ENCODE results near the gene TBC1D14.

The TBC1D14 gene

GRCh38 chr4:7003176-7003878 is 93.7 kb downstream of the TBC1D14 start:
- DNase-seq = no peak

DNA sequence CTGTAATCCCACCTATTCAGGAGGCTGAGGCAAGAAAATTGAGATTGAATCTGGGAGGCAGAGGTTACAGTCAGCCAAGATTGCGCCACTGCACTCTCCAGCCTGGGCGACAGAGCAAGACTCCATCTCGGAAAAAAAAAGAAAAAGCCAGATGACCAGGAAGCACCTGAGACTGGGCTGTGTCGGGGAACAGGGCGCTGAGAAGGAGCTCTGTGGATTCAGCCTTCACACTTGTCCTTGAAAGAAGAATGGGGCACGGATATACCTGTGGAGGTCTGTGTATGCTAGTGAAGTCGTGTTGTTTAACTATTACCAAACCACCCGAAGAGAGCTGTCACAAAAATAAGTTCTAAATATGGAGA is 94.2 kb downstream of the TBC1D14 start:
- no peak for DNase-seq

- DNase-seq = no peak
Measured at GRCh38 chr4:7004331-7004730, 94.7 kb downstream of the TBC1D14 start.

DNA sequence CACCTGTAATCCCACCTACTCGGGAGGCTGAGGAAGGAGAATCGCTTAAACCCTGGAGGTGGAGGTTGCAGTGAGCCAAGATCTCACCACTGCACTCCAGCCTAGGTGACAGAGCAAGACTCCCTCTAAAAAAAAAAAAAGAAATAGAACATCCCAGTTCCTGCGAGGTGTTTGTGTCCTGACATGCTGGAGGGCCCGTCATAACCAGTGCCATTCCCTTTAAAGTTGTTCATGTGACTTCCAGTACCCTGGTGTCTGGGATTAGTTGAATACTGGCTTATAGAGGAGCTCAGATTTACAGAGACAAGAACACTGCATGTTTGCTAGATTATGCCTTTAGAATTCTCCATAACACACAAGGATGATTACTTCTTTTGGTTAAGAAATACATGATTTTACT is 95.9 kb downstream of the TBC1D14 start:
- DNase-seq = no peak

DNA sequence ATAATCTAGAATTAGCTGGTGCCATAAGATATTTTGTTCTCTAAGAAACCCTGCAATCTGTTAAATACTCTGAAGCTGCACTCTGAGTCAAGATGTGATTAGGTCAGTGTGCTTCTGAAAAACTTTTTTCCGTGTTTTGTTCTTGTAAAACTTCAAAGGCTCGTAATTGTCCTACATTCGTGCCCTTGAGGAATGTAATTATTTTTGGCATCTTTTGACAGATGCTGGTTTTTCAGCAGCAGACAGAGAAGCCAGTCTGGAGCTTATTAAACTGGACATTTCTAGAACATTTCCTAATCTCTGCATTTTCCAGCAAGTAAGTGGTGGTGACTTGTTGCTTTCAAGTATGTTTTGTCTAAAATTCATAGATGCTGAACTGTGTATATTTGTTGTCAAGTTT is 96.8 kb downstream of the TBC1D14 start:
- no peak for DNase-seq

- DNase-seq = no peak
Measured at GRCh38 chr4:7007142-7007907, 97.7 kb downstream of the TBC1D14 start.

DNA sequence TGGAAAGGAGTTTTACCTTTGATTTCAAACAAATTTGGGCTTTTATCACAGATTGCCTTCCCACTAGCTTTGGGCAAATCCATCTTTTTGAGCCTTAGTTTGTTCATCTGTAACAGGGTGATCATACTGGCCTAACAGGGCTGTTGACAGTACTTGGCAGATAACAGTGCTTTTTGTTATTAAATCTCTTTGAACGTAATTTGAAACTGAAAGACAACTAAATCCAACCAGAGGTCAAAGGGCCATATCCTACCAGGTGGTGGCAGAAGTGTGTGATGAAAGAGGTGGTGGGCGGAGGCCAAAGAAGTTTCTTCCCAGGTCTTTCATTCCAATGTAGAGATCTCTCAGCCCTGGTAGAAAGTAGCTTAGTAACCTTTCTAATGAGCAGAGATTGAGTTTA is 98.3 kb downstream of the TBC1D14 start:
- no peak for DNase-seq

DNA sequence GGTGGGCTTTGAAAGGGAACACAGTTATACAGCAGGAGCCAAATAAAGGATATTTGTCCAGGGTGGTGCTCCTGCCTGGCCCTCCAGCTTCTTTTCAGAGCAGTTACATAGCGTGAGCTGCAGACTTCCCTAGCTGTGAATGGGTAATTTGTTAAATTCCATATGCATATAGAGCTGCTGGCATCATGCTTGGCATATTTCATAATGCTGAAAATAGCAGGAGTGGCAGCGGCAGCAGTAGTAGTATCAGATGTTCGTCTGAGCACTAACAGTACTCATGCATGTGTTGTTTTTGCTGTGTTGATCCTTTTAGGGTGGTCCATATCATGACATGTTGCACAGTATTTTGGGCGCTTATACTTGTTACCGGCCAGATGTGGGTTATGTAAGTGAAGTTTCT is 99.9 kb downstream of the TBC1D14 start:
- DNase-seq = no peak

GRCh38 chr4:7013175-7013574 is 103.5 kb downstream of the TBC1D14 start:
- DNase-seq = no peak

- DNase-seq = no peak
Measured at GRCh38 chr4:7014815-7015214, 105.2 kb downstream of the TBC1D14 start.

- DNase-seq = no peak
Measured at GRCh38 chr4:7015383-7016035, 105.9 kb downstream of the TBC1D14 start.

GRCh38 chr4:7016086-7016485 is 106.5 kb downstream of the TBC1D14 start:
- DNase-seq = no peak

- DNase-seq = no peak
Measured at GRCh38 chr4:7016512-7016911, 106.9 kb downstream of the TBC1D14 start.

DNA sequence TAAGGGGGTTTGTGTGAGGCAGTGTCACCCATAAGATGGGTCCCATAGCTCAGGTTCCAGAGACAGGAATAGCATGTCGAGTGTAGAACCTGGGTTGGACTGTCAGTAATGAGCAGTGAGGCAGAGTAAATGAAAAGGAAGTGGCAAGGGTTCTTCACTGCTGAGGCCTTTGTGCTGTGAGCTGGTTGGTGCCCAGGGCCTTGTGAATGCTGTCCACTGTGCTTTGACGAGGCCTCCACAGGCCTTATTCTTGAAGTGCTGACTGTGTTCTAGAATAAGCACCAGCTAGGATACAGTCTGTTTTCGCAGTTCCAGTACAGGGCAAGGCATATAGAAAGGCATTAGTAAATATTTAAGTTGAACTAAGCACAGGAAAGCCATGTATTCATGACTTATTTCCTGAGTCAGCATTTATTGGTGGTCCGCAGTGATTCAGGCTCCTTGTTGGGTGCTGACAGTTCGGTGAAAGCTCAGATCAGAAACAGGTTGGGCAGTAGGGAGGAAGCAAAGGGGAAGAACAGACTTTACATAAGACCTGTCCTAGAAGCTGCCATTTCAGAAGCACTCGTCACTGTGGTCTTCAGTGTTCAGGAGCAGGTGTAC is 107.9 kb downstream of the TBC1D14 start:
- no peak for DNase-seq

DNA sequence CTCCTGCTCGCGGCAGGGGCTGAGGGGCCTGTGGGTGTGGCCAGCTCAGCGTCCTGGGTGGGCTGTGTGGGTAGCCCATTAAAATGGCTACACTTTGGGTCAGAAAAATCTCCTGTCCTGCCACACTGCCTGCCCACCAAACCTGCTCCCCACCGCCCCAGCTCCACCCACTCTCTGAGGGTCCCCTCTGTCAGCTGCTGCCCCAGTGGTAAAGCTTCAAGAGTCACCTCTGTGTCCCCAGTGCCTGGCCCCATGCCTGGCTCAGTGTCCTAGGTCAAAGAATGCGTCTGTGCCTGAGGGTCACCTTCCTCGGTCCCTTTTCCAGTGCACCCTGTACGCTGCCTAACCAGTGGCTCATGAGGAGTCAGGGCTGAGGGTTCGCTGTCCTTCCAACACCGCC is 108.7 kb downstream of the TBC1D14 start:
- no peak for DNase-seq

GRCh38 chr4:7019367-7019766 is 109.7 kb downstream of the TBC1D14 start:
- no peak for DNase-seq

DNA sequence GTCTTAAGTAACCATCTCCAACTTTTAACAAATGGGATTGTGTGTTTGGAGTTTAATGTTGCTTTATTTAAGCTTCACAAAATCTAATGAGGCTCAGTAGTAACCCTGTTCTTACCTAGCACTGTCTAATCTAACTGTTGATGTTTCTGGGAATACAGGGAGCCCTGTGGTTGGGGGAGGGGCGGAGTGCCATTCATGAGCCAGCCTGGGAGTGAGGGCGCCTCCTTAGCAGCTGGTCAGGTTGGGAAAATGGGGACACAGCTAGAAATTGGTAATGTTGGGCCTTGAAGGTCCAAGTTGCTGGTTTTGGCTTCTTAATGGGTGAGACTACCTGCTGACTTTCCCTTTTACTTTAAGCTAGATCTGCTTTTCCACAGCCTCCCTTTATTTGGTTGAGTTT is 110.7 kb downstream of the TBC1D14 start:
- DNase-seq = no peak

- no peak for DNase-seq
Measured at GRCh38 chr4:7020856-7021255, 111.2 kb downstream of the TBC1D14 start.

GRCh38 chr4:7021355-7021754 is 111.7 kb downstream of the TBC1D14 start:
- DNase-seq = no peak

DNA sequence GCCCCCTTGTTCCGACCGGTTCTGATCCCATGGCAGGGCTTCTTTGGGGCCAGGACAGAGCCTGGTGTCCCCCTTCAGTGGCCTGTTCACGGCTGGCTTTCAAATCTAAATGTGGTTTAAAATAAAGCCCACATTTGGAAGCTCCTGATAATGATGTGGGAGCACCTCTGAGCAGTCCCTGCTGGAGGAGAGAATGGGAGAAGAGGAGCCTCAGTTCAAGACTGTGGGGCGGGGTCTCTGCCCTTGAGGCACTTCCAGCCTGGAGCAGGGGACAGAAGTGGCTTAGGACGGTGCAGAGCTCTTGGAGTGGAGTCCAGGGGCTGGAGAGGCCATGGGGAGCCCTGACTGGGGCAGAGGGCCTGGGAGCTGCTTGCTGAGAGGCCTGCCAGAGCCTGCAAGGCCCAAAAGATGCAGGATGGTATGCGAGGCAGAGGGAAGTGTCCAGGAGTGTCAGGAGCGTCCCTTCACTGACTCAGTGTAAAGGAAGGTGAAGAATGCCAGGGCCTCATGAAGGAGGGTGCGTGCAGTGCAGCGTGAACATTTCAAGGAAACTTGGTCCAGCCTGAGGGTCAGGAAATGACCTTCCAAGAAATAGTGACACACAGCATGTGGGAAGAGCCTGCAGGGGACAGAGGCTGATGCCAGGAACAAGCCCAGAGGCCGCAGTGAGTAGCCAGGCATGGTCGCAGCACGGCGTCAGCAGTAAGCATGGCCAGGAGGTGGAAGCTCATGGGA is 112.5 kb downstream of the TBC1D14 start:
- no peak for DNase-seq

GRCh38 chr4:7023486-7023885 is 113.9 kb downstream of the TBC1D14 start:
- DNase-seq = no peak

- DNase-seq = no peak
Measured at GRCh38 chr4:7023901-7024300, 114.3 kb downstream of the TBC1D14 start.

DNA sequence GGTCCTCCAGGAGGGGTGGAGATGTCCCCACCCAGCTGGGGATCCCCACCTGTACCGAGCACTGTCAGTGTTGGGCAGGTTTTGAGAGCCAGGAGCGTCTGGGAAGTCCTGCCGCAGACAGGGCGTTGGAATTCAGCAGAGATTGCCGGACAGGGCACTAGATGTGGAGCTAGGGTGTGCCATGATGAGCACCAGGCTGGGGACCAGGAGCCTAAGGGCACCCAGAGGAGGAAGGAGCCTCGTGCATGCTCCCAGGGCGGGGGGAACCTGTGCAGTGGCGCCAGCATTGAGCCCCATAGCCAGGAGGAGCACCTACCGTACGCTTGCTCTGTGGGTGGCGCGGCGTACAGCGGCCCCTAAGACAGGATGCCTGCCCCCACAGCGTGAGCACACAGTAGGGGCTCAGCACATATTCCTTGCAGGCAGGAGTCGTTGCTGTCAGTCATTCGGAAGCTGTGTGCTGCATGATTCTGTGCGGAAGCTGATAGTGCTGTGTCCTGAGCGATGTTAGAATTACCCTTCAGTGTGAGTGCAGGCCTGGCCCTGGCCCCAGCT is 114.8 kb downstream of the TBC1D14 start:
- DNase-seq = no peak

Measured in NCI-H2107 (cell line).